ENCODE measurements around the gene SLC24A3.

The SLC24A3 gene

GRCh38 chr20:19232997-19233794 is 20.8 kb downstream of the SLC24A3 start:
- Histone ChIP-seq H3K9me3 (ENCODE audit: insufficient read depth, low read depth, low read length) (no peaks in the 10 kb centered on the region), H3K4me3 (ENCODE audit: low read length, poor library complexity, severe bottlenecking) (no peak overlapping the region), H3K4me1 (ENCODE audit: insufficient read depth, low read length, poor library complexity, severe bottlenecking) (no peaks in the 10 kb centered on the region), H3K36me3 (ENCODE audit: insufficient read depth, low read length) (no peaks in the 10 kb centered on the region), H4K20me1 (ENCODE audit: insufficient read depth, low read length, poor library complexity, severe bottlenecking) (no peaks in the 10 kb centered on the region), H3K9ac (ENCODE audit: low read depth, low read length, poor library complexity, severe bottlenecking) (no peak overlapping the region), H2AFZ (ENCODE audit: low read length) (no peak overlapping the region), H3F3A (ENCODE audit: low read depth) (no peaks in the 10 kb centered on the region), H3K4me2 (ENCODE audit: low read depth, low read length, poor library complexity, severe bottlenecking) (no peak overlapping the region), H3K27me3 (ENCODE audit: insufficient read depth, low read length, poor library complexity, severe bottlenecking) (no peaks in the 10 kb centered on the region), H3K79me2 (ENCODE audit: insufficient read depth, low read length) (no peaks in the 10 kb centered on the region), H3K9me2 (replicated peaks; ENCODE audit: low read depth, low read length) (no peaks in the 10 kb centered on the region)
- TF ChIP-seq EZH2phosphoT487 (IDR thresholded peaks at IDR 0.05; ENCODE audit: borderline replicate concordance), result no peak
- TF ChIP-seq, protein P1, sequence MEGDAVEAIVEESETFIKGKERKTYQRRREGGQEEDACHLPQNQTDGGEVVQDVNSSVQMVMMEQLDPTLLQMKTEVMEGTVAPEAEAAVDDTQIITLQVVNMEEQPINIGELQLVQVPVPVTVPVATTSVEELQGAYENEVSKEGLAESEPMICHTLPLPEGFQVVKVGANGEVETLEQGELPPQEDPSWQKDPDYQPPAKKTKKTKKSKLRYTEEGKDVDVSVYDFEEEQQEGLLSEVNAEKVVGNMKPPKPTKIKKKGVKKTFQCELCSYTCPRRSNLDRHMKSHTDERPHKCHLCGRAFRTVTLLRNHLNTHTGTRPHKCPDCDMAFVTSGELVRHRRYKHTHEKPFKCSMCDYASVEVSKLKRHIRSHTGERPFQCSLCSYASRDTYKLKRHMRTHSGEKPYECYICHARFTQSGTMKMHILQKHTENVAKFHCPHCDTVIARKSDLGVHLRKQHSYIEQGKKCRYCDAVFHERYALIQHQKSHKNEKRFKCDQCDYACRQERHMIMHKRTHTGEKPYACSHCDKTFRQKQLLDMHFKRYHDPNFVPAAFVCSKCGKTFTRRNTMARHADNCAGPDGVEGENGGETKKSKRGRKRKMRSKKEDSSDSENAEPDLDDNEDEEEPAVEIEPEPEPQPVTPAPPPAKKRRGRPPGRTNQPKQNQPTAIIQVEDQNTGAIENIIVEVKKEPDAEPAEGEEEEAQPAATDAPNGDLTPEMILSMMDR (conservative IDR thresholded peaks at IDR 0.05; ENCODE audit: low read length), result no peak

DNA sequence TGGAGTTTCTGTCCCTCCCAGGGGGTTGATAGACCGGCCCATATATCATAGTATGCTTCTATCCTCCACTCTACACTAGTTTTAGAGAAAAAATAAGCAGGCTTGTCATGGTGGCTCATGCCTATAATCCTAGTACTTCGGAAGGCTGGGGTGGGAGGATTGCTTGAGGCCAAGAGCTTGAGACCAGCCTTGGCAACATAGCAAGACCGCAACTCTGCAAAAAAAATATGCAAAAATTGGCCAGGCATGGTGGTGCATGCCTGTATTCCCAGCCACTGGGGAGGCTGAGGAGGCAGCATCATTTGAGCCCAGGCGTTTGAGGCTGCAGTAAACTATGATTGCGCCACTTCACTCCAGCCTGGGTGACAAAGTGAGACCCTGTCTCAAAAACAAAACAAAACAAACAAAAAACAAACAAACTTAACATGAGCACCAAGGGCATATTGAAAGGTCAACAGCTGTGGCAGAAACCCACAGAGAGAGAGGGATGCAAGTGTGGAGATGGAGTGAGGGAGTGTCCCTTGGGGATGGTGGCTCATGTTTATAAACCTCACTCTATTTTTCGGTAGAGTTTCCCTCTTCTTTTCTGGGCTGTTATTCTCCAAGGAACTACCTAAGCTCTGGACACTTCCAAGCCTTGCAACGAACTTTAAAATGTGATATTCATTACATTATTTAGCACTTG is 24.1 kb downstream of the SLC24A3 start:
- Histone ChIP-seq H3K4me1 (ENCODE audit: insufficient read depth, low read length, poor library complexity, severe bottlenecking) (no peaks in the 10 kb centered on the region), H3K79me2 (ENCODE audit: insufficient read depth, low read length) (no peaks in the 10 kb centered on the region), H3K9me3 (ENCODE audit: insufficient read depth, low read depth, low read length) (no peaks in the 10 kb centered on the region), H3K36me3 (ENCODE audit: insufficient read depth, low read length) (no peaks in the 10 kb centered on the region), H2AFZ (ENCODE audit: low read length) (no peak overlapping the region), H3K4me3 (ENCODE audit: low read length, poor library complexity, severe bottlenecking) (no peak overlapping the region), H3F3A (ENCODE audit: low read depth) (no peaks in the 10 kb centered on the region), H3K27me3 (ENCODE audit: insufficient read depth, low read length, poor library complexity, severe bottlenecking) (no peaks in the 10 kb centered on the region), H4K20me1 (ENCODE audit: insufficient read depth, low read length, poor library complexity, severe bottlenecking) (no peaks in the 10 kb centered on the region), H3K9ac (ENCODE audit: low read depth, low read length, poor library complexity, severe bottlenecking) (no peak overlapping the region), H3K9me2 (replicated peaks; ENCODE audit: low read depth, low read length) (no peaks in the 10 kb centered on the region), H3K4me2 (ENCODE audit: low read depth, low read length, poor library complexity, severe bottlenecking) (no peak overlapping the region)
- TF ChIP-seq, protein P1 (conservative IDR thresholded peaks at IDR 0.05; ENCODE audit: low read length), result no peak
- no peak for TF ChIP-seq EZH2phosphoT487 (IDR thresholded peaks at IDR 0.05; ENCODE audit: borderline replicate concordance)

GRCh38 chr20:19241440-19241839 is 29.0 kb downstream of the SLC24A3 start:
- TF ChIP-seq, protein P1 (conservative IDR thresholded peaks at IDR 0.05; ENCODE audit: low read length), result no peak
- TF ChIP-seq EZH2phosphoT487 (IDR thresholded peaks at IDR 0.05; ENCODE audit: borderline replicate concordance), result no peak
- Histone ChIP-seq H3F3A (ENCODE audit: low read depth) (no peaks in the 10 kb centered on the region), H3K27me3 (ENCODE audit: insufficient read depth, low read length, poor library complexity, severe bottlenecking) (no peaks in the 10 kb centered on the region)

More at GRCh38 chr20:19241440-19241839, 29.0 kb downstream of the SLC24A3 start:
- Histone ChIP-seq H3K4me2 (ENCODE audit: low read depth, low read length, poor library complexity, severe bottlenecking) (no peak overlapping the region), H4K20me1 (ENCODE audit: insufficient read depth, low read length, poor library complexity, severe bottlenecking) (no peaks in the 10 kb centered on the region), H3K4me1 (ENCODE audit: insufficient read depth, low read length, poor library complexity, severe bottlenecking) (no peaks in the 10 kb centered on the region), H2AFZ (ENCODE audit: low read length) (no peak overlapping the region), H3K79me2 (ENCODE audit: insufficient read depth, low read length) (no peaks in the 10 kb centered on the region), H3K9me2 (replicated peaks; ENCODE audit: low read depth, low read length) (no peaks in the 10 kb centered on the region), H3K4me3 (ENCODE audit: low read length, poor library complexity, severe bottlenecking) (no peak overlapping the region), H3K36me3 (ENCODE audit: insufficient read depth, low read length) (no peaks in the 10 kb centered on the region), H3K9me3 (ENCODE audit: insufficient read depth, low read depth, low read length) (no peaks in the 10 kb centered on the region), H3K9ac (ENCODE audit: low read depth, low read length, poor library complexity, severe bottlenecking) (no peak overlapping the region)
